Omental fat pad (tissue), 4 donors: ENCODE data around the gene NT5C2. TPM values are rescaled to one million over a fixed set of nuclear protein-coding genes. Genes with fewer than 3 reads are reported as not detected.

ENCODE experiments used
- ATAC-seq: fragments of 150-250 bp; one replicate; pipeline ENCODE4 v1.9.1; 2016; ENCODE audit warnings: mild to moderate bottlenecking, moderate library complexity; ENCODE audit not compliant: low FRiP score
- DNase-seq: peaks from one replicate; pipeline ENCODE4 v3.0.0-alpha.2; 2019; ENCODE audit warnings: low spot score
- CTCF ChIP-seq, 3 donors: fragments of 450-650 bp; IDR thresholded peaks; one replicate each; pipeline ENCODE4 v1.5.1; 2016 to 2017; ENCODE audit warnings: antibody characterized with exemption in 3 of 3, mild to moderate bottlenecking in 3 of 3, moderate library complexity in 2 of 3
- total RNA-seq, 4 donors: library from RNA; depleted of rRNA; stranded (reverse); fragments of >200 nt; gene quantifications; one replicate each; pipeline ENCODE4 v1.1.0, GENCODE V29; 2016

Gene NT5C2
- total RNA-seq, 4 donors from 2014 or later, result 46.9 to 94.6 (median 62.8) TPM

- DNase-seq, result no peak
- TF ChIP-seq CTCF (IDR thresholded peaks at IDR 0.05), result no peak
- no peak for ATAC-seq
These were observed 148.1 kb downstream of the NT5C2 start for GRCh38 chr10:103044942-103045489.

- no peak for TF ChIP-seq CTCF (IDR thresholded peaks at IDR 0.05)
- ATAC-seq (no peak), DNase-seq (no peak)
These were observed 150.2 kb downstream of the NT5C2 start for GRCh38 chr10:103042908-103043307.

DNA sequence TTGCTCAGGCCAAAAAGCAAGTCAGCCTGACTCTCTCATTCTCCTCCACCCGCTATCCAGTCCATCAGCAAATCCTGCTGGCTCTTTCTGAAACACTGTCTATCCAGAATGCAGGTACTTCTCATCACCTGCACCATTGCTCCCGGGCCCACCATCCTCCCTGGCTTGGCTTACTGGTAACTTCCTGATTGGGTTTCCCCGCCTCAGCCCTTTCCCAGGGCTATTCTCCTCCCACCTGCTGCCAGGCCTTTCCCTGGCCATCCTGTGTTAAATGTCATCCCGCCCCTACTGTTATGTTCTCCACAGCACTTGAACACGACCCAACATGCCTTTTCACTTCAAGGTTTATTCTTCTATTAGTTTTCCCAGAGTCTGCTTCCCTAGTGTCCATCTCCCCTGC is 150.9 kb downstream of the NT5C2 start:
- DNase-seq, result no peak
- no peak for ATAC-seq
- TF ChIP-seq CTCF (IDR thresholded peaks at IDR 0.05), result no peak

- no peak for DNase-seq
- ATAC-seq, result no peak
These were observed 151.7 kb downstream of the NT5C2 start for GRCh38 chr10:103041391-103041790.

GRCh38 chr10:103040418-103040817 is 152.7 kb downstream of the NT5C2 start:
- ATAC-seq (no peak), DNase-seq (no peak)
- no peak for TF ChIP-seq CTCF (IDR thresholded peaks at IDR 0.05)

More at GRCh38 chr10:103041391-103041790, 151.7 kb downstream of the NT5C2 start:
- no peak for TF ChIP-seq CTCF (IDR thresholded peaks at IDR 0.05)

GRCh38 chr10:103038570-103038969 is 154.5 kb downstream of the NT5C2 start:
- ATAC-seq (no peak), DNase-seq (no peak)
- TF ChIP-seq CTCF (IDR thresholded peaks at IDR 0.05), result no peak

Other genes starting within 250 kb of the NT5C2 start
- gene RPEL1, start 52.6 kb upstream of the NT5C2 start, total RNA-seq, result not detected
- gene INA, start 83.9 kb upstream of the NT5C2 start, total RNA-seq, result not detected
- gene PCGF6, start 157.9 kb upstream of the NT5C2 start, total RNA-seq, result 10 to 100 TPM in 3 of 4 donors, 1 to 10 TPM in 1; 9.4 to 17.3 (median 12.4) TPM
- gene TAF5, start 174.7 kb upstream of the NT5C2 start, total RNA-seq, result 1 to 10 TPM; 3.2 to 5.5 (median 4.6) TPM
- 100 to 1,000 TPM; 149 to 299 (median 222) TPM for gene ATP5MK, start 203.2 kb upstream of the NT5C2 start, total RNA-seq
- 10 to 100 TPM; 16.1 to 55.2 (median 23.8) TPM for gene PDCD11, start 203.4 kb upstream of the NT5C2 start, total RNA-seq